IMR-90 (cell line): ENCODE results near the gene GPR45. TPM values are rescaled to one million over a fixed set of nuclear protein-coding genes. Genes with fewer than 3 reads are reported as not detected.

ENCODE experiments used
- ATAC-seq: fragments of 200-7000 bp; cut with Tn5 transposase; 2 replicates; pipeline ENCODE4 v1.9.1; 2020; ENCODE audit warnings: low read depth, mild to moderate bottlenecking, moderate library complexity
- BruUV-seq: library from RNA; stranded (reverse); fragments of 400-500 nt; replicated peaks from 2 replicates; lab custom pipeline; 2021; lab: Mats Ljungman, UMichigan
- CTCF ChIA-PET: fragments of 300-600 bp; formaldehyde crosslinking; extraction: SDS; loops from one replicate; lab custom pipeline; 2021; ENCODE audit warnings: antibody characterized with exemption; lab: Yijun Ruan, JAX
- POLR2A ChIA-PET: fragments of 300-600 bp; sonication (Branson Sonifier 250); formaldehyde crosslinking; loops from one replicate; lab custom pipeline; 2022; ENCODE audit warnings: antibody characterized with exemption; ENCODE audit not compliant: unreplicated experiment; lab: Charles Lee
- DNase-seq: peaks from one replicate; pipeline ENCODE4 v3.0.0; 2013
- H2AFZ ChIP-seq: replicated peaks from 2 replicates; pipeline ENCODE3; 2013; ENCODE audit warnings: low read length, mild to moderate bottlenecking; ENCODE audit not compliant: poor library complexity
- H2AK5ac ChIP-seq: 2 replicates; pipeline ENCODE4 v1.6.1; 2013; ENCODE audit warnings: low read depth, low read length, inconsistent platforms
- H2AK9ac ChIP-seq: replicated peaks from 2 replicates; pipeline ENCODE3; 2013; ENCODE audit warnings: mild to moderate bottlenecking, low read depth, low read length, moderate library complexity; ENCODE audit not compliant: poor library complexity
- H2BK120ac ChIP-seq: 2 replicates; pipeline ENCODE4 v1.6.1; 2013; ENCODE audit warnings: low read depth, low read length, inconsistent platforms
- H2BK15ac ChIP-seq: 3 replicates; pipeline ENCODE4 v1.6.1; 2013; ENCODE audit warnings: low read depth, low read length, inconsistent platforms
- H2BK20ac ChIP-seq: 2 replicates; pipeline ENCODE4 v1.6.1; 2013; ENCODE audit warnings: low read depth, mild to moderate bottlenecking, inconsistent platforms, low read length, moderate library complexity
- H2BK5ac ChIP-seq: 2 replicates; pipeline ENCODE4 v1.6.1; 2013; ENCODE audit warnings: mild to moderate bottlenecking, low read depth, low read length, inconsistent platforms; ENCODE audit not compliant: poor library complexity, severe bottlenecking
- H3K14ac ChIP-seq: replicated peaks from 2 replicates; pipeline ENCODE4 v1.6.1; 2013; ENCODE audit warnings: low read depth, low read length, inconsistent platforms
- H3K18ac ChIP-seq: 2 replicates; pipeline ENCODE4 v1.6.1; 2013; ENCODE audit warnings: low read depth, low read length, control low read depth
- H3K23ac ChIP-seq: 2 replicates; pipeline ENCODE4 v1.6.1; 2013; ENCODE audit warnings: low read depth, low read length, inconsistent platforms
- H3K27ac ChIP-seq: 2 replicates; pipeline ENCODE4 v1.5.1; 2013; ENCODE audit warnings: mild to moderate bottlenecking, control low read depth, low read length; ENCODE audit not compliant: insufficient read depth
- H3K27me3 ChIP-seq: 2 replicates; pipeline ENCODE4 v1.6.1; 2013; ENCODE audit warnings: low read length; ENCODE audit not compliant: control insufficient read depth, insufficient read depth
- H3K36me3 ChIP-seq: 2 replicates; pipeline ENCODE4 v1.6.1; 2013; ENCODE audit warnings: low read length, mixed read lengths; ENCODE audit not compliant: control insufficient read depth, insufficient read depth
- H3K4ac ChIP-seq: 2 replicates; pipeline ENCODE4 v1.6.1; 2013; ENCODE audit warnings: low read depth, low read length, inconsistent platforms
- H3K4me1 ChIP-seq: 2 replicates; pipeline ENCODE4 v1.6.1; 2013; ENCODE audit warnings: low read length, mixed read lengths; ENCODE audit not compliant: control insufficient read depth, insufficient read depth
- H3K4me2 ChIP-seq: 2 replicates; pipeline ENCODE4 v1.6.1; 2013; ENCODE audit warnings: low read depth, mild to moderate bottlenecking, control low read depth, low read length, moderate library complexity
- H3K4me3 ChIP-seq: 2 replicates; pipeline ENCODE4 v1.5.1; 2013; ENCODE audit warnings: low read depth, mild to moderate bottlenecking, control low read depth, low read length, moderate library complexity; ENCODE audit not compliant: insufficient read depth
- H3K56ac ChIP-seq: 2 replicates; pipeline ENCODE4 v1.6.1; 2013; ENCODE audit warnings: low read length, inconsistent platforms; ENCODE audit not compliant: insufficient read depth; ENCODE audit errors: extremely low read depth
- H3K79me1 ChIP-seq, 2 experiments: 2 replicates each; pipeline ENCODE4 v1.6.1; 2013; ENCODE audit warnings: low read length in 2 of 2, inconsistent platforms in 1 of 2, low read depth in 1 of 2
- H3K9ac ChIP-seq: 2 replicates; pipeline ENCODE4 v1.6.1; 2013; ENCODE audit warnings: low read depth, low read length, control low read depth
- H3K9me1 ChIP-seq: 2 replicates; pipeline ENCODE4 v1.6.1; 2013; ENCODE audit warnings: low read length, inconsistent platforms; ENCODE audit not compliant: insufficient read depth
- H3K9me3 ChIP-seq: 2 replicates; pipeline ENCODE4 v1.6.1; 2013; ENCODE audit warnings: low read length; ENCODE audit not compliant: control insufficient read depth, insufficient read depth
- H4K20me1 ChIP-seq: 2 replicates; pipeline ENCODE4 v1.6.1; 2013; ENCODE audit warnings: low read length, inconsistent platforms; ENCODE audit not compliant: insufficient read depth
- H4K5ac ChIP-seq: 2 replicates; pipeline ENCODE4 v1.6.1; 2013; ENCODE audit warnings: mild to moderate bottlenecking, low read depth, low read length, control low read depth
- H4K8ac ChIP-seq, 2 experiments: 2 replicates each; pipeline ENCODE4 v1.6.1; 2013; ENCODE audit warnings: low read depth in 2 of 2, low read length in 2 of 2, control low read depth in 1 of 2, inconsistent platforms in 1 of 2
- H4K91ac ChIP-seq: 2 replicates; pipeline ENCODE4 v1.6.1; 2013; ENCODE audit warnings: low read depth, low read length, inconsistent platforms; ENCODE audit not compliant: insufficient read depth
- CEBPB ChIP-seq: IDR thresholded peaks from 2 replicates; pipeline ENCODE4 v1.6.1; 2012; ENCODE audit warnings: low read depth, low read length, improper control_type of control experiment
- RFX5 ChIP-seq: IDR thresholded peaks from 2 replicates; pipeline ENCODE4 v1.8.0; 2012; ENCODE audit warnings: low read depth, mild to moderate bottlenecking, low read length, moderate library complexity
- WGBS, 2 experiments: methylation state at CpG; one replicate each; pipeline versions ENCODE4 v1.1.5 to v1.1.7; 2013; ENCODE audit warnings: missing lambda C conversion rate in 2 of 2; ENCODE audit not compliant: insufficient read length in 1 of 2; ENCODE audit errors: extremely low coverage in 2 of 2; 5-methylcytosine and 5-hydroxymethylcytosine counted together
- dilution Hi-C: fragments of 300-500 bp; cut with HindIII; formaldehyde crosslinking; loops from one replicate; pipeline ENCODE4 v1.14.3; 2018; ENCODE audit warnings: low sequenced_read_pairs; ENCODE audit not compliant: unreplicated experiment
- in situ Hi-C: fragments of 300-500 bp; cut with MboI; formaldehyde crosslinking; loops from 3 replicates; pipeline ENCODE4 v1.14.3; 2019; ENCODE audit warnings: low sequenced_read_pairs, inconsistent platforms, mixed read lengths
- intact Hi-C: fragments of 100-400 bp; cut with micrococcal nuclease; formaldehyde crosslinking; loops from 2 replicates; pipeline ENCODE4 v1.10.0; 2022
- polyA plus RNA-seq, 3 experiments: library from polyadenylated mRNA; depleted of rRNA; stranded (reverse); fragments of >200 nt; gene quantifications; 2 replicates each; pipeline ENCODE4 v1.2.3, GENCODE V29; 2012; ENCODE audit warnings: low replicate concordance in 1 of 3
- total RNA-seq: library from RNA; depleted of rRNA; stranded (reverse); fragments of >200 nt; gene quantifications from 2 replicates; pipeline ENCODE4 v1.2.3, GENCODE V29; 2012

Gene GPR45
- total and polyA plus RNA-seq, 2 of the 4 experiments (the other 2 are of a cell fraction) = not detected

- no peak overlapping the region for H4K8ac ChIP-seq
- intact Hi-C loops (no loop called here), dilution Hi-C loops (no loop called here), in situ Hi-C loops (no loop called here)
- no peaks in the 10 kb centered on the region for H3K36me3 ChIP-seq
- no peaks in the 10 kb centered on the region for H4K20me1 ChIP-seq
- no peaks in the 10 kb centered on the region for H3K9me3 ChIP-seq
- H2BK120ac ChIP-seq = no peak overlapping the region
- H3K4me1 ChIP-seq = no peaks in the 10 kb centered on the region
- no peak overlapping the region for H3K27ac ChIP-seq
- CTCF ChIA-PET = no interaction called here
- no peak overlapping the region for H2AK5ac ChIP-seq
- POLR2A ChIA-PET = no interaction called here
- H2AFZ ChIP-seq = peak overlapping the region; percentile 34
- no peak overlapping the region for H3K18ac ChIP-seq
- H3K14ac ChIP-seq = no peak overlapping the region
- no peak overlapping the region for H2BK5ac ChIP-seq
- no peak overlapping the region for H3K4me2 ChIP-seq
- no peak for DNase-seq
- H2BK15ac ChIP-seq = no peak overlapping the region
- no TSS peak for BruUV-seq
- H3K9ac ChIP-seq = no peak overlapping the region
- no peak overlapping the region for H3K4me3 ChIP-seq
- no peak overlapping the region for H3K56ac ChIP-seq
- H2BK20ac ChIP-seq = no peak overlapping the region
- TF ChIP-seq RFX5 (no peak), CEBPB (0 out of 2 replicates have a peak, but pooled peaks have one; percentile 9)
- no peak overlapping the region for H2AK9ac ChIP-seq
- H3K9me1 ChIP-seq = no peaks in the 10 kb centered on the region
- H3K4ac ChIP-seq = no peak overlapping the region
- ATAC-seq = no peak
- no peak overlapping the region for H4K91ac ChIP-seq
- H3K79me1 ChIP-seq = no peaks in the 10 kb centered on the region
- H3K23ac ChIP-seq = no peak overlapping the region
- H4K5ac ChIP-seq = no peak overlapping the region
- WGBS, 2 experiments = 70% methylated on average over 2 of the region's 4 CpGs; no CpG with 5 or more reads in 1 of the 2 experiments
- H3K27me3 ChIP-seq = peaks cover 15% of the 10 kb centered on the region
Measured at GRCh38 chr2:105248316-105249070, 7.0 kb downstream of the GPR45 start.
